B cell (primary cell): ENCODE measurements around the gene EAPP. TPM values are rescaled to one million over a fixed set of nuclear protein-coding genes. Genes with fewer than 3 reads are reported as not detected.
"Not testable (repeated sequence)": the region's sequence is repeated elsewhere in the genome, so short reads cannot be mapped to it uniquely, and the experiment has no call there.

ENCODE experiments used
- ATAC-seq: fragments of 200-7000 bp; cut with Tn5 transposase; one replicate; pipeline ENCODE4 v1.10.0; 2021; ENCODE audit warnings: low read depth, mild to moderate bottlenecking, moderate number of reproducible peaks, moderate library complexity
- CTCF ChIA-PET: fragments of 350-600 bp; sonication (Branson Sonifier 250); formaldehyde crosslinking; loops from one replicate; lab custom pipeline; 2021; ENCODE audit warnings: antibody characterized with exemption, inconsistent platforms; lab: Charles Lee
- POLR2A ChIA-PET: fragments of 350-600 bp; sonication (Branson Sonifier 250); formaldehyde crosslinking; loops from one replicate; lab custom pipeline; 2021; ENCODE audit warnings: antibody characterized with exemption; lab: Charles Lee
- DNase-seq: peaks from one replicate; pipeline ENCODE4 v3.0.0; 2013
- H2AFZ ChIP-seq: 2 replicates; pipeline ENCODE4 v1.6.1; 2012; ENCODE audit warnings: mild to moderate bottlenecking, low read depth, low read length; ENCODE audit not compliant: insufficient read depth, poor library complexity, severe bottlenecking
- H3K27ac ChIP-seq, 2 donors: 1 replicate in 1 of 2; 2 replicates in 1 of 2; pipeline ENCODE4 v1.5.1; 2012 to 2013; ENCODE audit warnings: low read length in 2 of 2, mild to moderate bottlenecking in 2 of 2, moderate library complexity in 1 of 2
- H3K27me3 ChIP-seq, 4 experiments: fragments of 200-600 bp in 1 of 4; sonication (generic) in 1 of 4; replicated peaks in 1 of 4; 1 replicate in 2 of 4; 2 replicates in 2 of 4; pipeline versions ENCODE4 v1.6.1 to v1.7.0; 2013 to 2016; ENCODE audit warnings: low read length in 3 of 4, mild to moderate bottlenecking in 2 of 4, mixed read lengths in 1 of 4, moderate library complexity in 1 of 4; ENCODE audit not compliant: insufficient read depth in 4 of 4, control insufficient read depth in 3 of 4; ENCODE audit errors: control extremely low read depth in 1 of 4
- H3K36me3 ChIP-seq, 2 experiments: replicated peaks in 1 of 2; 1 replicate in 1 of 2; 2 replicates in 1 of 2; pipeline versions ENCODE4 v1.6.1 to v1.7.1; 2013; ENCODE audit warnings: low read length in 1 of 2; ENCODE audit not compliant: insufficient read depth in 2 of 2, control insufficient read depth in 1 of 2; ENCODE audit errors: control extremely low read depth in 1 of 2, extremely low read depth in 1 of 2
- H3K4me1 ChIP-seq, 2 donors: fragments of 200-600 bp in 1 of 2; sonication (generic) in 1 of 2; 1 replicate in 1 of 2; 2 replicates in 1 of 2; pipeline versions ENCODE4 v1.5.1 to v1.6.1; 2013 to 2017; ENCODE audit warnings: low read length in 2 of 2; ENCODE audit not compliant: control insufficient read depth in 2 of 2, insufficient read depth in 2 of 2
- H3K4me2 ChIP-seq: replicated peaks from 2 replicates; pipeline ENCODE3; 2012; ENCODE audit warnings: mild to moderate bottlenecking, low read depth, low read length; ENCODE audit not compliant: poor library complexity, severe bottlenecking
- H3K4me3 ChIP-seq, 5 experiments: fragments of 200-600 bp in 1 of 5; sonication (generic) in 1 of 5; 1 replicate in 3 of 5; 2 replicates in 2 of 5; pipeline versions ENCODE4 v1.5.1 to v1.7.0; 2011 to 2016; ENCODE audit warnings: low read length in 4 of 5, mild to moderate bottlenecking in 4 of 5, low read depth in 2 of 5, control low read depth in 1 of 5, moderate library complexity in 1 of 5; ENCODE audit not compliant: insufficient read depth in 1 of 5; ENCODE audit errors: control extremely low read depth in 1 of 5, extremely low read depth in 1 of 5
- H3K79me2 ChIP-seq: fragments of 200-600 bp; sonication (generic); one replicate; pipeline ENCODE4 v1.6.0; 2016; ENCODE audit warnings: low read length; ENCODE audit not compliant: control insufficient read depth, insufficient read depth
- H3K9ac ChIP-seq: fragments of 200-600 bp; sonication (generic); 2 replicates; pipeline ENCODE4 v1.6.1; 2017; ENCODE audit warnings: mild to moderate bottlenecking, low read length, moderate library complexity
- H3K9me3 ChIP-seq, 3 donors: one replicate each; pipeline versions ENCODE4 v1.6.1 to v1.7.1; 2013; ENCODE audit warnings: low read length in 2 of 3; ENCODE audit not compliant: control insufficient read depth in 2 of 3, insufficient read depth in 1 of 3; ENCODE audit errors: control extremely low read depth in 1 of 3
- H4K20me1 ChIP-seq: 2 replicates; pipeline ENCODE4 v1.6.0; 2012; ENCODE audit warnings: mild to moderate bottlenecking, low read length; ENCODE audit not compliant: insufficient read depth, control insufficient read depth, poor library complexity, severe bottlenecking
- H3K27ac Mint-ChIP-seq: one replicate; pipeline ENCODE4 v1.8.0; 2021; ENCODE audit warnings: mixed read lengths
- H3K27me3 Mint-ChIP-seq: one replicate; pipeline ENCODE4 v1.8.0; 2021; ENCODE audit warnings: mixed read lengths
- H3K4me1 Mint-ChIP-seq: one replicate; pipeline ENCODE4 v1.8.0; 2021; ENCODE audit warnings: mixed read lengths
- H3K4me3 Mint-ChIP-seq: one replicate; pipeline ENCODE4 v1.8.0; 2021; ENCODE audit warnings: mixed read lengths
- H3K9me3 Mint-ChIP-seq: one replicate; pipeline ENCODE4 v1.8.0; 2022; ENCODE audit warnings: mixed read lengths; ENCODE audit not compliant: insufficient read depth
- EZH2 ChIP-seq: IDR thresholded peaks from 2 replicates; pipeline ENCODE4 v1.6.1; 2012; ENCODE audit warnings: borderline replicate concordance, low read depth, mild to moderate bottlenecking, moderate library complexity, low read length; ENCODE audit not compliant: insufficient read depth, poor library complexity, severe bottlenecking
- WGBS: methylation state at CpG from one replicate; pipeline ENCODE4 v1.1.5; 2013; ENCODE audit warnings: missing lambda C conversion rate; ENCODE audit not compliant: insufficient coverage; 5-methylcytosine and 5-hydroxymethylcytosine counted together
- intact Hi-C: fragments of 100-400 bp; cut with micrococcal nuclease; formaldehyde crosslinking; loops from one replicate; pipeline ENCODE4 v1.10.0; 2022
- polyA plus RNA-seq: library from polyadenylated mRNA; depleted of rRNA; stranded (reverse); fragments of >200 nt; gene quantifications from 2 replicates; pipeline ENCODE4 v1.2.3, GENCODE V29; 2012
- total RNA-seq, 2 donors: library from RNA; stranded (reverse); fragments of 120-200 nt in 1 of 2; gene quantifications; 1 replicate in 1 of 2; 2 replicates in 1 of 2; pipeline versions ENCODE4 v1.2.3 to v1.2.4, GENCODE V29; 2013 to 2022
- TF ChIP-seq, protein P1 (sequence below): fragments of 200-600 bp; IDR thresholded peaks from one replicate; pipeline ENCODE4 v1.8.0; 2022; ENCODE audit warnings: antibody characterized with exemption, mild to moderate bottlenecking

EAPP gene
- total and polyA plus RNA-seq, 2 donors (not counting 1 experiment from before 2014, with no cell fraction given), result 36.2 to 58.0 TPM

DNA sequence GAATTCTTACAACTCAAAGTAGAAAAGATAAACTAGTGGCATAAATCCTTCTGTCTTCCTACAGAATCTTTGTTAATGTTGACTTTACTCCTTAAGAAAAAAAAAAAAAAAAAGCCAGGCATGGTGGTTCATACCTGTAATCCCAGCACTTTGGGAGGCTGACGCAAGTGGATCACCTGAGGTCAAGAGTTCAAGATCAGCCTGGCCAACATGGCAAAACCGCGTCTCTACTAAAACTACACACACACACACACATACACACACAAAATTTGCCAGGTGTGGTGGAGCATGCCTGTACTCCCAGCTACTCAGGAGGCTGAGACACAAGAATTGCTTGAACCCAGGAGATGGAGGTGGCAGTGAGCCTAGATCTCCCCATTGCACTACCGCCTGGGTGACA lies 59.8 kb downstream of the EAPP start:
- no peaks in the 10 kb centered on the region for H3K79me2 ChIP-seq
- H3K9me3 Mint-ChIP-seq, result no peaks in the 10 kb centered on the region
- H3K27ac ChIP-seq, result no peak overlapping the region
- no peak overlapping the region for H3K4me3 ChIP-seq
- no peaks in the 10 kb centered on the region for H3K4me1 ChIP-seq
- intact Hi-C loops, result no loop called here
- H3K27me3 ChIP-seq, result no peaks in the 10 kb centered on the region
- no peaks in the 10 kb centered on the region for H3K4me1 Mint-ChIP-seq
- no peaks in the 10 kb centered on the region for H4K20me1 ChIP-seq
- H3K36me3 ChIP-seq, result no peaks in the 10 kb centered on the region
- DNase-seq (no peak), ATAC-seq (no peak)
- H3K4me2 ChIP-seq, result no peak overlapping the region
- no peaks in the 10 kb centered on the region for H3K27me3 Mint-ChIP-seq
- H2AFZ ChIP-seq, result no peak overlapping the region
- ChIA-PET POLR2A (no interaction called here), CTCF (no interaction called here)
- H3K4me3 Mint-ChIP-seq, result no peak overlapping the region
- TF ChIP-seq EZH2, result no peak
- TF ChIP-seq, protein P1, sequence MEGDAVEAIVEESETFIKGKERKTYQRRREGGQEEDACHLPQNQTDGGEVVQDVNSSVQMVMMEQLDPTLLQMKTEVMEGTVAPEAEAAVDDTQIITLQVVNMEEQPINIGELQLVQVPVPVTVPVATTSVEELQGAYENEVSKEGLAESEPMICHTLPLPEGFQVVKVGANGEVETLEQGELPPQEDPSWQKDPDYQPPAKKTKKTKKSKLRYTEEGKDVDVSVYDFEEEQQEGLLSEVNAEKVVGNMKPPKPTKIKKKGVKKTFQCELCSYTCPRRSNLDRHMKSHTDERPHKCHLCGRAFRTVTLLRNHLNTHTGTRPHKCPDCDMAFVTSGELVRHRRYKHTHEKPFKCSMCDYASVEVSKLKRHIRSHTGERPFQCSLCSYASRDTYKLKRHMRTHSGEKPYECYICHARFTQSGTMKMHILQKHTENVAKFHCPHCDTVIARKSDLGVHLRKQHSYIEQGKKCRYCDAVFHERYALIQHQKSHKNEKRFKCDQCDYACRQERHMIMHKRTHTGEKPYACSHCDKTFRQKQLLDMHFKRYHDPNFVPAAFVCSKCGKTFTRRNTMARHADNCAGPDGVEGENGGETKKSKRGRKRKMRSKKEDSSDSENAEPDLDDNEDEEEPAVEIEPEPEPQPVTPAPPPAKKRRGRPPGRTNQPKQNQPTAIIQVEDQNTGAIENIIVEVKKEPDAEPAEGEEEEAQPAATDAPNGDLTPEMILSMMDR, result no peak
- H3K27ac Mint-ChIP-seq, result no peak overlapping the region
- no peaks in the 10 kb centered on the region for H3K9me3 ChIP-seq
- H3K9ac ChIP-seq, result no peak overlapping the region
- WGBS, result 100% methylated on average over 1 of the region's 4 CpGs

DNA sequence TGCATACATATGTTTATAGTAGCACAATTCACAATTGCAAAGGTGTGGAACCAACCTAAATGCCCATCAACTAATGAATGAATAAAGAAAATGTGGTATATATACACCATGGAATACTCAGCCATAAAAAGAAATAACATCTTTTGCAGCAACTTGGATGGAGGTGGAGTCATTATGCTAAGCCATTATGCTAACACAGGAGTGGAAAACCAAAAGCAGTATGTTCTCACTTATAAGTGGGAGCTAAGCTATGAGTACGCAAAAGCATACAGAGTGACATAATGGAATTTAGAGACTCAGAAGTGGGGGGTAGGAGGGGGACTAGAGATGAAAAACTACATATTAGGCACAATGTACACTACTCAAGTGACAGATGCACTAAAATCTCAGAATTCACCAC lies 61.2 kb downstream of the EAPP start:
- no peak overlapping the region for H2AFZ ChIP-seq
- Mint-ChIP-seq H3K27me3 (peaks cover 3% of the 10 kb centered on the region), H3K27ac (no peak overlapping the region), H3K4me1 (no peaks in the 10 kb centered on the region), H3K4me3 (no peak overlapping the region), H3K9me3 (no peaks in the 10 kb centered on the region)
- no peak for ATAC-seq
- H3K4me3 ChIP-seq, result no peak overlapping the region
- H3K4me1 ChIP-seq, result no peaks in the 10 kb centered on the region
- H3K9me3 ChIP-seq, result no peaks in the 10 kb centered on the region
- intact Hi-C loops, result no loop called here
- peaks cover 0 to 3% (median 0%) of the 10 kb centered on the region in 4 experiments for H3K27me3 ChIP-seq
- no CpG with 5 or more reads among the region's 1 CpG for WGBS
- no peak for TF ChIP-seq EZH2
- TF ChIP-seq, protein P1, result no peak
- no peaks in the 10 kb centered on the region for H3K36me3 ChIP-seq
- H3K27ac ChIP-seq, result no peak overlapping the region
- no peak overlapping the region for H3K4me2 ChIP-seq
- no peaks in the 10 kb centered on the region for H4K20me1 ChIP-seq
- H3K9ac ChIP-seq, result no peak overlapping the region
- H3K79me2 ChIP-seq, result no peaks in the 10 kb centered on the region
- DNase-seq, result no peak
- ChIA-PET CTCF (no interaction called here), POLR2A (no interaction called here)

DNA sequence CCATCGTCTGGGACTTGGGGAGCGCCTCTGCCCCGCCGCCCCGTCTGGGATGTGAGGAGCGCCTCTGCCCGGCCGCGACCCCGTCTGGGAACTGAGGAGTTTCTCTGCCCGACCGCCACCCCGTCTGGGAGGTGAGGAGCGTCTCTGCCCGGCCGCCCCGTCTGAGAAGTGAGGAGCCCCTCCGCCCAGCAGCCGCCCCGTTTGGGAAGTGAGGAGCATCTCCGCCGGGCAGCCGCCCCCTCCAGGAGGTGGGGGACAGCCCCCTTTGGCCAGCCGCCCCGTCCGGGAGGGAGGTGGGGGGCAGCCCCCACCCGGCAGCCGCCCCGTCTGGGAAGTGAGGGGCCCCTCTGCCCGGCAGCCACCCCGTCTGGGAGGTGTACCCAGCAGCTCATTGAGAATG lies 63.5 kb downstream of the EAPP start:
- H3K27ac Mint-ChIP-seq, ATAC-seq: not testable (repeated sequence)

More for the DNA sequence above, 63.5 kb downstream of the EAPP start:
- H3K9ac ChIP-seq, H3K79me2 ChIP-seq, H3K27ac ChIP-seq, H3K9me3 ChIP-seq, H3K9me3 Mint-ChIP-seq, H3K36me3 ChIP-seq, POLR2A ChIA-PET, CTCF ChIA-PET, H3K4me1 Mint-ChIP-seq, H3K27me3 ChIP-seq, intact Hi-C loops, DNase-seq, H3K27me3 Mint-ChIP-seq, H3K4me3 ChIP-seq, H3K4me1 ChIP-seq, H3K4me2 ChIP-seq, H2AFZ ChIP-seq, H4K20me1 ChIP-seq, H3K4me3 Mint-ChIP-seq: not testable (repeated sequence)
- 98% methylated on average over 23 of the region's 31 CpGs for WGBS
